ENCODE data around the gene SMC1A. TPM values are rescaled to one million over a fixed set of nuclear protein-coding genes. Genes with fewer than 3 reads are reported as not detected.

The SMC1A gene
- total RNA-seq, 1 donor from 2014 or later, result 27.8 TPM

- ATAC-seq (no peak), DNase-seq (ENCODE audit: low spot score) (no peak)
Observed at GRCh38 chrX:53354669-53355068, 67.8 kb downstream of the SMC1A start.

GRCh38 chrX:53347948-53348347 lies 74.5 kb downstream of the SMC1A start:
- DNase-seq (ENCODE audit: low spot score), result no peak
- ATAC-seq, result no peak

- no peak for ATAC-seq
- DNase-seq (ENCODE audit: low spot score), result no peak
Observed at GRCh38 chrX:53340852-53341645, 81.4 kb downstream of the SMC1A start.

- ATAC-seq, result no peak
- DNase-seq (ENCODE audit: low spot score), result no peak
Observed at GRCh38 chrX:53337101-53337500, 85.4 kb downstream of the SMC1A start.

- ATAC-seq, result no peak
Observed at GRCh38 chrX:53333853-53334252, 88.6 kb downstream of the SMC1A start.

GRCh38 chrX:53332204-53332603 lies 90.2 kb downstream of the SMC1A start:
- DNase-seq (ENCODE audit: low spot score), result no peak
- no peak for ATAC-seq

More at GRCh38 chrX:53333853-53334252, 88.6 kb downstream of the SMC1A start:
- DNase-seq (ENCODE audit: low spot score), result no peak

- DNase-seq (ENCODE audit: low spot score), result no peak
- ATAC-seq, result no peak
Observed at GRCh38 chrX:53330331-53330730, 92.1 kb downstream of the SMC1A start.

GRCh38 chrX:53324803-53325202 lies 97.7 kb downstream of the SMC1A start:
- DNase-seq (ENCODE audit: low spot score) (no peak), ATAC-seq (no peak)

Other genes starting within 250 kb of the SMC1A start
- 34.1 TPM for gene KDM5C, start 197.4 kb downstream of the SMC1A start, total RNA-seq
- gene IQSEC2, start 141.1 kb downstream of the SMC1A start, total RNA-seq, result 2.5 TPM
- gene RIBC1, start 219 bp upstream of the SMC1A start, total RNA-seq, result 0.38 TPM
- gene HSD17B10, start 11.7 kb upstream of the SMC1A start, total RNA-seq, result 195 TPM

Data from left lobe of liver (tissue), 2 donors.